ENCODE measurements around the gene HASPIN.
"Not testable (repeated sequence)": the region's sequence is repeated elsewhere in the genome, so short reads cannot be mapped to it uniquely, and the experiment has no call there.

HASPIN gene

DNA sequence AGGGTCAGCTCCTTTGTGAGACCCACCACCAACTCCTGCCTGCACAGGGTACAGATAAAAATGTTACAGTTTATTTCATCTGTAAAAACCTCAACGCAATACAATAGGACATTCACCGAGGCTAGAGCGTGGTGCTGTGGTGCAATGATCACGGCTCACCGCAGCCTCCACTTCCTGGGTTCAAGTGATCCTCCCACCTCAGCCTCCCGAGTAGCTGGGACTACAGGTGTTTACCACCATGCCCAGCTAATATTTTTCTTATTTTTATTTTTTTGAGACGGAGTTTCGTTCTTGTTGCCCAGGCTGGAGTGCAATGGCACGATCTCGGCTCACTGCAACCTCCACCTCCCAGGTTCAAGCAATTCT, 11.2 kb downstream of the HASPIN start:
- not testable (repeated sequence) for DNase-seq (ENCODE audit: extremely low read depth in 1 of 2, low read depth in 1 of 2)

DNA sequence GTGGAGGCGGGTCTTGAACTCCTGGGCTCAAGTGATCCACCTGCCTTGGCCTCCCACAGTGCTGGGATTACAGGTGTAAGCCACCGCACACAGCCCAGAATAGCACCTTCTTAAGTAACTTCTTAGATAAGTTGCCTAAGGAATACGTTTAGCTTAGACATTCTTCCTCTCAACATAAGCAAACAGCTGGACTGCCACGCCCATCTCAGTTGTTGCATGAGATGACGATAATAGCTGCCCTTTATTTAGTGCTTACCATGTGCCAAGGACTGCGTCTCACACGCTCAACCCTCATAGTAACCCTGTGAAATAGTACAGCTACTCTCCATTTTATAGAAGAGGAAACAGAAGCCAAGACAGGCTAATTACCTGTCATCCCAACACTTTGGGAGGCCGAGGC, 11.8 kb downstream of the HASPIN start:
- DNase-seq (ENCODE audit: extremely low read depth in 1 of 2, low read depth in 1 of 2) = no peak

DNA sequence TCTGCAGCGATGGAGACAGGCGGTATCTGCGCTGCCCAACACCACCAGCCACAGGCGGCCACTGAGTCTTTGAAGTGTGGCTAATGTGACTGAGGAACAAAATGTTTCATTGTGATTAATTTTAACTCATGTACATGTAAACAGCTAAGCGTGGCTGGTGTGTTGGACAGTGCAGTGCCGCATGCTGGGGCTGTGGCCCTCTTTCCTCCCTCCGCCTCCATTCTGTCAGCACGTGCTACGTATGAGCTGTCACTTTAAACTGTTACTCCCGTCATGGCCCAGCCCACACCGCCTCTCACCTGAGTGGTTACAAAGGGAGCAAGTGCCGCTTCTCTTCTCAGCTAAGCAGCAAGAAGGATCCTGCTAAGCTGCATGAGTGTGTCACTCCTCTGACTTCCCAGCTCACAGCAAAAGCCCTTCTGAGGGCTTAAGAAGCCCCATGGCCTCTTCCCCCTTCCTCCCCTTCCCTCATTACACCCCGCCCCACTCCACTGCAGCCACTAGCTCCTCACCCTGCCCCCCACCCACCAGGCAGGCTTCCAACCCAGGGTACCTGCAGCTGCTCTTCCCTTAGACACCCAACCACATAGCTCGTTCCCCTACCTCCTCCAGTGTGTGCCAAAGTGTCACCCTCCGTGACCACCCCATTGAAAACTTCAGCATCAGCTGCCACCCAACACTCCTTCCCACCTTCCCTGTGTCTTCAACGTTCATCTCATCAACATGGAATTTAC, 15.0 kb downstream of the HASPIN start:
- DNase-seq (ENCODE audit: extremely low read depth in 1 of 2, low read depth in 1 of 2) = peak; percentile 32 to 58

DNA sequence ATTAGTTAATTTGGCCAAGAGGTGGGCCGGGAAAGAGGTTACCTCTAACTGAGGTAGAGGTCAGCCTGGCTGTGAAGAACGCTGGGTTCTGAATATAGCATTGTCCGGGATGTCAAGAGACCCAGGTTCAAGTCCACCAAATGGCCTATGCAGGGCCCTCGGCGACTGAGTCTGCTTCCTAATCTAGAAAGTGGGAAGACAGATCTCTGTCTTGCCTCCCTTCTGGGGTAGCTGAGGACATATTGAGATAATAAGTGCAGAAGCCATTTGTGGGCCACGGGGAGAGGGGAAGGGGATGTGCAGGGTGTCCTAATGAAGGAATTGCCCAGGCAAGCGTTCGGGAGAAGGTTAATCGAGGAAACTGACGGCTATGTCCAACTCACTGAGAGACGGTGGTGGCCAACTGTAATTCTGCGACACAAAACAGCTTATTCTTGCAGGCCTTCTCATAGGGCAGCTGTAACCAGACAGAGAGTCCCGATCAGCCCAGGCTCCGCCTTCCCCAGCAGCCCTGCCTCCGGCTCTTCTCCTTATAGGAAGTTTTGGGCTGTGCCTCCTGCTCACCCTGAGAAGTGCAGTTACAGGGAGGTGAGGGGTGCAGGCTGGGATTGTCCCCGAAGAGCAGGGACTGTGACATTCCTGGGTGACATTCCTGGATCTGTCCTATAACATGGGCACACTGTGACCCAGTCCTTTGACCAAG, 15.9 kb downstream of the HASPIN start:
- no peak for DNase-seq (ENCODE audit: extremely low read depth in 1 of 2, low read depth in 1 of 2)

DNA sequence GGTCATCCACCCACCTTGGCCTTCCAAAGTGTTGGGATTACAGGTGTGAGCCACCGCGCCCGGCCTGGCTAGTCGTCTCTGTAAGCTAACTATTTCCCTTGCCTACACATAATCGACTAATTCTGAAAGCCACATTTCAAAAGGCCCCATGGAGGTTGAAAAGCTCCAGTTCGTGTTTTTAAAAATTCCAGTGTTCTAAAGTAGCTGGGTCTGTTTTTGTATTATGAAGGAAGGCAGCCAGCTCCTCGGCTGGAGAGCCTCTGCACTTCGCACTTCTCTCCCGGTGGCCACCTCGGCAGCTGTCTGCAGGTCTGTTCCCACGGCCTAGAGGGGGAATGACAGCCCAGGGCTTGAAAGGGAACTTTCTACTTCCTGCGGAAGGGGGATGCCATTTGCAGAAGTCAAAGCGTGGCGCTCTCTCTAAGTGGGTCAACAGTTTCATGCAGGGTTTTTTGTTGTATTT, 16.9 kb downstream of the HASPIN start:
- no peak for DNase-seq (ENCODE audit: extremely low read depth in 1 of 2, low read depth in 1 of 2)

DNA sequence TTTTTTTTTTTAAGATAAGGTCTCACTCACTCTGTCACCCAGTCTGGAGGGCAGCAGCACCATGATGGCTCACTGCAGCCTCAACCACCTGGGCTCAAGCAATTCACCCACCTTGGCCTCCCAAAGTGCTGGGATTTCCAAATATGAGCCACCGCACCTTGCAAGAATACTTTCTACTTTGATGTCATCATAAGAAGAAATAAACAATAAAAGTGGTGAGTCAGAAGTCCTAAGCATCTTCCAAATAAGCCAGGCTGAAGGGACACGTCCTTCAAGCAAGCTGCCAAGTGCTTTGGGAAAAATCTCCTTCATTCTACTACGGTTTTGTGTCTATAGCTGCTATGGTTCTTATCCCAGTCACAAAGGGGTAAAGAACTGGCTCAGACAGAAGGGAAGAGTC, 20.3 kb downstream of the HASPIN start:
- no peak for DNase-seq (ENCODE audit: extremely low read depth in 1 of 2, low read depth in 1 of 2)

DNA sequence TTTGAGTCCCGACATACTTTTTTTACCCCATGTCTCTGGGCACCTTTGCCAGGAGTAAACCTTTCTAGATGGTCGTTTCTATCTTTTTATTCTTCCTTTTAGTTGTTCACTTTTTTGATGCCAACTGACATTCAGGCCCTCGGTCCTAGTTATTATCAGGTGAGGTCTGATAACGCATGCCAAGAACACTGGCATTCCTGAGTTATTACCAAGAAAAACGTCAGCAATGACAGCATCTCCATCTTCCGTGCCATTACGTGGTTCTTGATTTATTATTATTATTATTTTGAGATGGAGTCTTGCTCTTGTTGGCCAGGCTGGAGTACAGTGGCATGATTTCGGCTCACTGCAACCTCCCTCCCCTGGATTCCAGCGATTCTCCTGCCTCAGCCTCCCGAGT, 21.4 kb downstream of the HASPIN start:
- DNase-seq (ENCODE audit: extremely low read depth in 1 of 2, low read depth in 1 of 2) = no peak

DNA sequence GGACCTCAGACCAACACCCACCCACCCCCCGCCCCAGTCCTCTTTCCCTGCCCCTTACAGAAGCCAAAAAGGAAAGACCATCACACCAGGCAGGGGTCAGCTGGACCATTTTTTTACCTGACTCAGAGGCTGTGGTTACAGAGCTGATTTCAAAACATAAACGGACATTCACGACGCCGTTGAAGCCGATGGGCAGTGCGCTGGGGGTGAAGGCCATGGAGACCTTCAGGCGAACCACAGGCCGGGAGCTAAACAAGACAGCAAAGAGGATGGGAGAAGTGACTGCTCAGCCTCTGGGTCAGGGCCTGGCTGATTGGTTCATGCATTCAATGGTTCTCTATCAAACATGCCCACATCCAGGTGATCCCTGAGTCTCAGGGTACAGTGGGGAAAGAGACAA, 24.1 kb downstream of the HASPIN start:
- no peak for DNase-seq (ENCODE audit: extremely low read depth in 1 of 2, low read depth in 1 of 2)

DNA sequence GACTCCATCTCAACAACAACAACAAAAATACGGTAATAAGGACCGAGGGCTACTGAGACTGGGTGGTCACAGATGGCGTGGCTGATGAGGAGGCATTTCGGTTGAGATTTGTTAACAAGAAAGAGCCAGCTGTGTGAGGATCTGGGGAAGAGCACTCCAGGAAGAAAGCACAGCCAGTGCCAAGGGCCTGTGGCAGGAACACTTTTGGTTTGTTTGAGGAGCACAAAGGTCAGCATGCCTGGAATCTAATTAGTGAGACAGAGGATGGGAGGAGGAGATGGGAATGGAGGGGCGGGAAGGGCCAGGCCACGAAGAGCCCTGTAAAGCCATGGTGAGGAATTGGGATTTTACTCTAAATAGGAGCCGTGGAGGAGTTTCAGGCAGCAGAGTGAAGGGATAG, 24.9 kb downstream of the HASPIN start:
- DNase-seq (ENCODE audit: extremely low read depth in 1 of 2, low read depth in 1 of 2) = no peak

DNA sequence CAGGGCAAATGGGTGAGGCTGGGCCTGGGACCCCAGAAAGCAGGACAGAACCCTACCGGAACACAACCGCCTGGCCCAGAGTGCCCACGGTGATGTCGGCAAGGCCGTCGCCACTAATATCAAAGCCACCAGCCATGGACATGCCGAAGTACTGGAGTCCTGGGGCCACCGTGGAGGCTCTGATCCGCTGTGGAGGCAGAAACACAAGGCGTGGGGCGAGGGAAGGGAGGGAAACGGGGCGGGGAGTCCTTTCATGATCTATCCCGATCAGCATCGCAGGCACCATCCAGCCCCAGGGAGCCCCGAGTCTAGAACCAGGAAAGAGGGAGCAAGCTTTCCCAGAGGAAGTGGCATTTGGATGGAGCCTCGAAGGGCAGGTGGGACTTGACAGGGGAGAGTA, 26.6 kb downstream of the HASPIN start:
- no peak for DNase-seq (ENCODE audit: extremely low read depth in 1 of 2, low read depth in 1 of 2)

DNA sequence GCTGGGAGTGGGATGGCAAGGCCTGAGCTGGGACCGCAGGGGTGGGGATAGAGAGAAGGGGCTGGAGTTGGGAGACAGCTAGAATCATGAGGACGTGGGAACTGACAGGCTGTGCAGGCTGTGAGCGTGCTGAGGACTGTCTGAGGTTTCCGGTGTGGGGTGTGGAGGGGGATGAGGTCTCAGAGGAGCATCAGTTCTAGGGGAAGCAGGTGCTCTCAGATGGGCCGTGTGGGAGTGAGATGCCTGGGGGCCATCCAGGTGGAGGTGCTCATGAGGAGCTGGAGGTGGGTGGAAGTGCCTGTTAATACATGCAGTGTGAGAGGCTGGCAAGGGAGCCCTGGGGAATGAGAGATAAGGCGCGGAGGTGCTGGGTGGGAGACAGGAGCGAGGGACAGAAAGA, 27.2 kb downstream of the HASPIN start:
- no peak for DNase-seq (ENCODE audit: extremely low read depth in 1 of 2, low read depth in 1 of 2)

DNA sequence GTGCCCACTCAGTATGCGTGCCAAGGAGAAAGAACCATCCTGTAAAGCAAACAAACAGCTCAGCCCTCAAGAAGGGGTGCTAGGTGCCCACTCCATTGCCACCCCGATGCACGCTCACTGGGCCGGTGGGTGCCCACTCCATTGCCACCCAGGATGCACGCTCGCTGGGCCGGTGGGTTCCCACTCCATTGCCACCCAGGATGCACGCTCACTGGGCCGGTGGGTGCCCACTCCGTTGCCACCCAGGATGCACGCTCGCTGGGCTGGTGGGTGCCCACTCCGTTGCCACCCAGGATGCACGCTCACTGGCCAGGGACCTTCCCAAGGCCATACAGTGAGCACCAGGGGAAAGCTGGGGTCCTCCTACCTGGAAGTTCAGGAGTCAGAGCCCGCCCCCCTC, 28.1 kb downstream of the HASPIN start:
- DNase-seq (ENCODE audit: extremely low read depth in 1 of 2, low read depth in 1 of 2) = no peak

DNA sequence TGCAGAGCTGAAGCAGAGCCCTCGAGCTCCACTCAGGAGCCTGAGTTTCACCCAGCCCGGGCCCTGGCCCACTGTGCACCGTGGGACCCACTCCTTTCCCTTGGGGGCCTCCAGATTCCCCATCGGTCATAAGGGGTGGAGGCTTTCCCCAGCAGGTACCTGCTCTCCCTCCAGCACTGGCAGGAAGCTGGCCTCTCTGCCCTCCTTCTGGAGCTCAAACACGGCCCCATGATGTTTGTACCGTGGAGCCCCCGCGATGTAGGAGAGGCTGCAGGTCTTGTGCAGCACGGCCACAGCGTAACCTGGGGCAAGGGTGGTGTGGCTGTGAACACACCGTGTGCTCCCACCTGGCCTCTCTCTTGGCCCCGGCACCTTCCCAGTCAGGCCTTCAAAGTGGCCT, 29.9 kb downstream of the HASPIN start:
- DNase-seq (ENCODE audit: extremely low read depth in 1 of 2, low read depth in 1 of 2) = no peak

DNA sequence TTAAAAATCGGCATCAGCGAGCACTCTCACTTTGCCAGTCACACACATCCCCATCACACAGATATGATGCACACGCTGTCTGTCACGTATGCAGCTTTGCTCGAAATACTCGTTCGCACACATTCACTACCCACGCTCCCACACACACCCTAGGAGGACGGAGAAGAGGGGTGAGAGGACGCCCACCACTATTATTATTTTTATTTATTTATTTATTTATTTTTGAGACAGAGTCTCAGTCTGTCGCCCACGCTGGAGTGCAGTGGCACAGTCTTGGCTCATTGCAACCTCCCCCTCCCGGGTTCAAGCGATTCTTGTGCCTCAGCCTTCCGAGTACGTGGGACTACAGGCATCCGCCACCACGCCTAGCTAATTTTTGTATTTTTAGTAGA, 30.4 kb downstream of the HASPIN start:
- no peak for DNase-seq (ENCODE audit: extremely low read depth in 1 of 2, low read depth in 1 of 2)

DNA sequence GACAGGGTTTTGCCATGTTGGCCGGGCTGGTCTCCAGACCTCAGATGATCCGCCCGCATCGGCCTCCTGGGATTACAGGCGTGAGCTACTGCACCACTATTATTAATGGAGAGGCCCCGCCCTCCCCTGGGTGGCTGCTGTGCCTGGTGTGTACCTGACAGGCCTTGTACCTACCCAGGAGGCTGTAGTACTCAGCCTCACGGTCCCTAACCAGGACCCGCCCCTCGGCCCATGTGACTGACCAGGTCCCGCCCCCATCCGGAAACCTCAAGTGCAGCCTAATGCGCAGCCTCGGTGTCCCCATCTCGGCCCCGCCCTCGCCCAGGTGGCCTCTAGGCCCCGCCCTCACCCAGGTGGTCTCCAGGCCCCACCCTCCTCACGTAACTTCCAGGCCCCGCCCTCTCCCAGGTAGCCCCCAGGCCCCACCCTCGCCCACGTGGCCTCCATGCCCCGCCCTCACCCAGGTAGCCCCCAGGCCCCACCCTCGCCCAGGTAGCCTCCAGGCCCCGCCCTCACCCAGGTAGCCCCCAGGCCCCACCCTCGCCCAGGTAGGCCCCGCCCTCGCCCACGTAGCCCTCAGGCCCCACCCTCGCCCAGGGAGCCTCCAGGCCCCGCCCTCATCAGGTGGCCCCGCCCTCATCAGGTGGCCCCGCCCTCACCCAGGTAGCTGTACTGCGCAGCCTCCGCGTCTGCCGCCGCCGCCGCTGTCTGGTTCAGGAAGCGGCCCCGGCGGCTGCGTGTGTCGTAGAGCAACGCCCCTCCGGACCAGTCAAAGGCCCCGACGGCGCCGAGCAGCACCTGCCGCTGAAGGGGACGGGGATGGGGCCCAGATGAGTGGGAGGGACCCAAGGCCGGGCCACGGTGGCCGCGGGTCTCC, 31.0 kb downstream of the HASPIN start:
- DNase-seq (ENCODE audit: extremely low read depth in 1 of 2, low read depth in 1 of 2) = peak; percentile 62 to 64

DNA sequence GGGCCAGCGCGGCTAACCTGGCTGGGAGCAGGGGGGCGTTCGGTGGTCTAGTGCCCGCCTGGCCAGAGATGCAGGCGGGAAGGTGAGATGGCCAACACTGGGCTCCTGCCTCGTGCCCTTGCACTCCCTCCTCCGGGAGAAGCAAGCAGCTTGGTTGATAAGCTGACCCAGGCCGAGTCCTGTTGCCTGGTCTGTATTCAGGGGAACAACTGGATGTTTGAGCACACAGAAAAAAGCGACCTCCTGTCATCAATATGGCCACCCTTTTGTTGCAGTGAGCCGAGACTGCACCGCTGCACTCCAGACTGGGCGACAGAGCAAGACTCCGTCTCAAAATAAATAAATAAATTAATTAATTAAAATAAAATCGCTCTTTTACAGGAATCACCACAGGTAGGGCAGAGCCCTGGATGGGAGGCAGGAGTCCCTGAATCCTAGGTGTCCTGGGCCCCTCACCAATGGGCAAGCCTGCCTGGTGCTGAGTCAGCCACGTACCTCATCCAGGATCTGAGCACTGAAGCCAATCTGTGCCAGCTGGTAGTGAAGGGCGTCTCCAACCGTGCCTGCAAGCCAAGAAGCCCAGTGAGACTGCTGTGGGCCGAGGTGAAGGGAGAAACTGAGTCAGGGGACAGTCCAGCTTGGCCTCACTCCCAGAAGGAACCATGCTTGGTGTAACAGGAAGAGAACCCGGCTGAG, 31.8 kb downstream of the HASPIN start:
- DNase-seq (ENCODE audit: extremely low read depth in 1 of 2, low read depth in 1 of 2) = no peak

DNA sequence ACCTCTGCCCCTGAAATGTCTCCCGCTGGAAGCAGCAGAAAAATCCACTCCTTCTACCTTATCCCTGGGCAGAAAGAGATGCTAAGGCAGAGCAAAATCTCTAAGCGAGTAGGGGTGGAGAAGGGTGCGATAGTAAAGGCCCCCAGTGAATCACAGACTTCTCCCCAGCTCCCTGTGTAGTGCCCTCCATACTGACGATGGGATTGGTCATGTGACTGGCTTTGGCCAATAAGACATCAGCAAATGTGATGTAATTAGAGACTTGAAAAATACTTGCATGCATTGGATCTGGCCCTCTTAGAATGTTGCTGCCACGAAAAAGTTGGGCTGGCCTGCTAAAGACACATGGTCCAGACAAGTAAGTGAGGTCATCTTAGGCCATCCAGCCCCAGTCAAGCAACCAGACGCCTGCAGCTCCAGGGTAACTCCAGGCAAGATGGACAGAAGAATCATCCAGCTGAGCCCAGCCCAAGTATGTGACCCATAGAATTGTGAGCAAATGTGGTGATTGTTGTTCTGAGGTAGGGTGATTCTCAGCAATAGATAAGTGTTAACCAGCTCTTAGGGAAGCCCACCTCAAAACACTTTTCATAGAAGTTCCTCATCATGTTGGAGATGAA, 36.0 kb downstream of the HASPIN start:
- no peak for DNase-seq (ENCODE audit: extremely low read depth in 1 of 2, low read depth in 1 of 2)

DNA sequence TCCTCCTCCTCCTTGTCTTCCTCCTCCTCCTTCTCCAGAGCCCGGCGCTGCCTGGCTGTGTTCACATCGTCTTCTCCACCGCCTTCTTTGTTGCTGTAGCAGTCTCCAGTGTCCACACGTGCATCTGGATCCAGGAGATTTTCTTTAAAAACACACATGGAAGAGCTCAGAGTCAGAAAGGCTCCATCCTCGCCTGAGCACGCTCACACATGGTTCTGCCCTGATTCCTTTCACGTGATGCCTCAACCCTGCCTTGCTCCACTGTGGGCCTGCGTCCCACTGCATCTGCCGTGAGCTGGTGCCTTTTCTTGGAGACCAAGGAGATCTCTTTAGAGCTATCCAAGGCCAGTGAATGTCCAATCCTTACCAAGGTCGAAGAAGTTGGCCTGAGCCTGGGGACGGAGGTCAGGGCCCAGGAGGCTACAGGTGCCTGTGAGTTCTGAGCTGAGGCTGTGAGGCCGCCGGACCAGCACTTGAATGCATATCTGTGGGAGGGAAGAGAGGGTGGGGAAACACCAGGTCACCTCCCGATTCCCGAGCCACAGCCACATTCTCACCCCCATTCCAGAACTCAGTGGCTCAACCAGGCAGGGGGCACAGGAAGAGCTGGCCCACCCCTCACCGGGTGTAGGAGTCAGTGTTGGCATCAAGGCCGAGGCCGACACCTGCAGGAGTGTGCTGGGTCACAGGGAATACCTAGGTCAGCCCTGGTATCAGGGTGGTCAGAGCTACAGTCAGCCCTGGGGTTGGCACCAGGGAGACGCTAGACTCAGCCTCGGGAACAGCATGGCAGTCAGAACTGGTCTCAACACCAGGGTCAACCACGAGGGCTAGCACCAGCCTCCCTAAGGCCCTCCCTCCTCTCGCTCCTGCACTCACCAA, 37.6 kb downstream of the HASPIN start:
- DNase-seq (ENCODE audit: extremely low read depth in 1 of 2, low read depth in 1 of 2) = no peak

DNA sequence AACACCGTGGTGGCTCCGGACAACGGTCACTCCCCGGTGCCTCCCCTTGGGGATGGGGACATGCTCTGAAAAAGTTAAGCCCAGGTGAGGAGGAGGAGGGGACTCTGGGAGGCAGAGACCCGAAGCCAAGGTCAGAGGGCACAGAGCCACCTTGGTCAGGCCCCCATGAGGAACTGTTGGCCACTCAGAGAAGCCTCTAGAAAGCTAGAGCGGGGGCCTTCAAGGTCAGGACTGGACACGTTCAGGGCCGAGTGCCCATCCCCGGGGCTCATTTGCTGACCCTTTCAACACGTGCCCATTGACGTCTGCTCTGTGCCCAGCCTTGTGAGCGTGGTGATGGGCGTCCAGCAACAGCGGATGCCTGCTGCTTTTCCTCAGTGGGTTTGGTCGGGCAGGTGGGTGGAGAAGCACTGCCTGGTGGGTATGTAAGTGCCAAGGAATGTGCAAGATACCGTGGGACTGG, 38.2 kb downstream of the HASPIN start:
- no peak for DNase-seq (ENCODE audit: extremely low read depth in 1 of 2, low read depth in 1 of 2)
